Right kidney (tissue), 1 donor: ENCODE data around the gene SDHAF4.
"Not testable (repeated sequence)": the region's sequence is repeated elsewhere in the genome, so short reads cannot be mapped to it uniquely, and the experiment has no call there.

Experiments
- DNase-seq: peaks from one replicate; pipeline ENCODE4 v3.0.0-alpha.2; 2016

The SDHAF4 gene

GRCh38 chr6:70590400-70590799, 23.7 kb downstream of the SDHAF4 start:
- DNase-seq: no peak

GRCh38 chr6:70592391-70593117, 25.8 kb downstream of the SDHAF4 start:
- no peak for DNase-seq

GRCh38 chr6:70593118-70593486, 26.4 kb downstream of the SDHAF4 start:
- no peak for DNase-seq

GRCh38 chr6:70599187-70599586, 32.5 kb downstream of the SDHAF4 start:
- no peak for DNase-seq

- DNase-seq: no peak
Observed at GRCh38 chr6:70601014-70601413, 34.3 kb downstream of the SDHAF4 start.

GRCh38 chr6:70604254-70604653, 37.5 kb downstream of the SDHAF4 start:
- DNase-seq: no peak

- not testable (repeated sequence) for DNase-seq
Observed at GRCh38 chr6:70607371-70607770, 40.6 kb downstream of the SDHAF4 start.

- DNase-seq: not testable (repeated sequence)
Observed at GRCh38 chr6:70609181-70609580, 42.5 kb downstream of the SDHAF4 start.

GRCh38 chr6:70616728-70617260, 50.1 kb downstream of the SDHAF4 start:
- no peak for DNase-seq

- DNase-seq: no peak
Observed at GRCh38 chr6:70620746-70621145, 54.0 kb downstream of the SDHAF4 start.

- DNase-seq: no peak
Observed at GRCh38 chr6:70622461-70622860, 55.7 kb downstream of the SDHAF4 start.

- no peak for DNase-seq
Observed at GRCh38 chr6:70625436-70625835, 58.7 kb downstream of the SDHAF4 start.

GRCh38 chr6:70627500-70628254, 60.9 kb downstream of the SDHAF4 start:
- no peak for DNase-seq

GRCh38 chr6:70629929-70630328, 63.2 kb downstream of the SDHAF4 start:
- DNase-seq: no peak

GRCh38 chr6:70633870-70634269, 67.1 kb downstream of the SDHAF4 start:
- DNase-seq: no peak

GRCh38 chr6:70636596-70636995, 69.9 kb downstream of the SDHAF4 start:
- no peak for DNase-seq

GRCh38 chr6:70638468-70638867, 71.7 kb downstream of the SDHAF4 start:
- DNase-seq: no peak
